Measurements from ENCODE around the gene RPGR. TPM values are rescaled to one million over a fixed set of nuclear protein-coding genes. Genes with fewer than 3 reads are reported as not detected.

Gene RPGR
- total RNA-seq, 1 donor from 2014 or later, result 32.3 TPM

GRCh38 chrX:38256019-38256418, 71.3 kb downstream of the RPGR start:
- TF ChIP-seq CTCF (IDR thresholded peaks at IDR 0.05; ENCODE audit: unreplicated experiment), result no peak
- Mint-ChIP-seq H3K27me3 (no peaks in the 10 kb centered on the region), H3K4me3 (ENCODE audit: low read depth) (no peak overlapping the region), H3K9me3 (ENCODE audit: low read depth) (peaks cover 16% of the 10 kb centered on the region), H3K36me3 (ENCODE audit: insufficient read depth) (no peaks in the 10 kb centered on the region), H3K27ac (no peak overlapping the region), H3K4me1 (ENCODE audit: low read depth) (peaks cover 3% of the 10 kb centered on the region)
- DNase-seq (ENCODE audit: low spot score, unreplicated experiment), result no peak

- Mint-ChIP-seq H3K27me3 (no peaks in the 10 kb centered on the region), H3K27ac (no peak overlapping the region), H3K36me3 (ENCODE audit: insufficient read depth) (no peaks in the 10 kb centered on the region), H3K4me1 (ENCODE audit: low read depth) (peaks cover 5% of the 10 kb centered on the region), H3K9me3 (ENCODE audit: low read depth) (peaks cover 17% of the 10 kb centered on the region), H3K4me3 (ENCODE audit: low read depth) (no peak overlapping the region)
- no peak for DNase-seq (ENCODE audit: low spot score, unreplicated experiment)
- TF ChIP-seq CTCF (IDR thresholded peaks at IDR 0.05; ENCODE audit: unreplicated experiment), result no peak
Measured at GRCh38 chrX:38249965-38250364, 77.3 kb downstream of the RPGR start.

GRCh38 chrX:38247051-38247450, 80.3 kb downstream of the RPGR start:
- DNase-seq (ENCODE audit: low spot score, unreplicated experiment), result no peak
- Mint-ChIP-seq H3K27ac (no peak overlapping the region), H3K36me3 (ENCODE audit: insufficient read depth) (no peaks in the 10 kb centered on the region), H3K4me1 (ENCODE audit: low read depth) (peaks cover 2% of the 10 kb centered on the region), H3K27me3 (no peaks in the 10 kb centered on the region), H3K4me3 (ENCODE audit: low read depth) (no peak overlapping the region), H3K9me3 (ENCODE audit: low read depth) (peaks cover 20% of the 10 kb centered on the region)
- no peak for TF ChIP-seq CTCF (IDR thresholded peaks at IDR 0.05; ENCODE audit: unreplicated experiment)

- Mint-ChIP-seq H3K36me3 (ENCODE audit: insufficient read depth) (no peaks in the 10 kb centered on the region), H3K4me1 (ENCODE audit: low read depth) (no peaks in the 10 kb centered on the region), H3K27me3 (no peaks in the 10 kb centered on the region), H3K4me3 (ENCODE audit: low read depth) (no peak overlapping the region), H3K9me3 (ENCODE audit: low read depth) (peaks cover 12% of the 10 kb centered on the region), H3K27ac (no peak overlapping the region)
- DNase-seq (ENCODE audit: low spot score, unreplicated experiment), result no peak
- no peak for TF ChIP-seq CTCF (IDR thresholded peaks at IDR 0.05; ENCODE audit: unreplicated experiment)
Measured at GRCh38 chrX:38240541-38240940, 86.8 kb downstream of the RPGR start.

GRCh38 chrX:38236901-38237615, 90.3 kb downstream of the RPGR start:
- no peaks in the 10 kb centered on the region for H3K36me3 Mint-ChIP-seq (ENCODE audit: insufficient read depth)
- no peak overlapping the region for H3K27ac Mint-ChIP-seq
- H3K27me3 Mint-ChIP-seq, result no peaks in the 10 kb centered on the region
- no peak for TF ChIP-seq CTCF (IDR thresholded peaks at IDR 0.05; ENCODE audit: unreplicated experiment)
- no peak overlapping the region for H3K4me3 Mint-ChIP-seq (ENCODE audit: low read depth)
- no peak for DNase-seq (ENCODE audit: low spot score, unreplicated experiment)
- H3K4me1 Mint-ChIP-seq (ENCODE audit: low read depth), result no peaks in the 10 kb centered on the region
- peaks cover 19% of the 10 kb centered on the region for H3K9me3 Mint-ChIP-seq (ENCODE audit: low read depth)
